ENCODE measurements around the gene POLDIP3.

Gene POLDIP3

GRCh38 chr22:42632096-42632495 is 17.4 kb upstream of the POLDIP3 start:
- no peak for TF ChIP-seq CTCF (conservative IDR thresholded peaks at IDR 0.05; ENCODE audit: low read depth)
- ChIA-PET POLR2A (ENCODE audit: low non-redundant PET) (no interaction called here), CTCF (interaction anchor here (0.7 to 1.6 kb wide), 2 partner anchors 11 to 121 kb away, joined by 3 to 6 read pairs; no protein-coding TSS in a partner anchor)
- no peak for DNase-seq (ENCODE audit: low spot score)
- H3K27ac ChIP-seq: peak overlapping the region; percentile 100

- TF ChIP-seq CTCF (conservative IDR thresholded peaks at IDR 0.05; ENCODE audit: low read depth): no peak
- H3K27ac ChIP-seq: peak overlapping the region; percentile 100
- ChIA-PET POLR2A (ENCODE audit: low non-redundant PET) (no interaction called here), CTCF (interaction anchor here (0.5 to 1.6 kb wide), 3 partner anchors 10 to 122 kb away, joined by 3 to 6 read pairs (median 5); no protein-coding TSS in a partner anchor)
- peak; percentile 73 for DNase-seq (ENCODE audit: low spot score)
Measured at GRCh38 chr22:42630901-42631602, 16.4 kb upstream of the POLDIP3 start.

GRCh38 chr22:42630211-42630610 is 15.5 kb upstream of the POLDIP3 start:
- no peak for DNase-seq (ENCODE audit: low spot score)
- peak overlapping the region; percentile 100 for H3K27ac ChIP-seq
- ChIA-PET CTCF (no interaction called here), POLR2A (ENCODE audit: low non-redundant PET) (no interaction called here)
- no peak for TF ChIP-seq CTCF (conservative IDR thresholded peaks at IDR 0.05; ENCODE audit: low read depth)

GRCh38 chr22:42627981-42628380 is 13.3 kb upstream of the POLDIP3 start:
- no peak for DNase-seq (ENCODE audit: low spot score)
- peak overlapping the region; percentile 100 for H3K27ac ChIP-seq
- POLR2A ChIA-PET (ENCODE audit: low non-redundant PET): no interaction called here
- CTCF ChIA-PET: no interaction called here
- no peak for TF ChIP-seq CTCF (conservative IDR thresholded peaks at IDR 0.05; ENCODE audit: low read depth)

GRCh38 chr22:42626951-42627625 is 12.4 kb upstream of the POLDIP3 start:
- H3K27ac ChIP-seq: peak overlapping the region; percentile 100
- DNase-seq (ENCODE audit: low spot score): no peak
- CTCF ChIA-PET: no interaction called here
- POLR2A ChIA-PET (ENCODE audit: low non-redundant PET): no interaction called here
- no peak for TF ChIP-seq CTCF (conservative IDR thresholded peaks at IDR 0.05; ENCODE audit: low read depth)

- no peak for TF ChIP-seq CTCF (conservative IDR thresholded peaks at IDR 0.05; ENCODE audit: low read depth)
- H3K27ac ChIP-seq: peak overlapping the region; percentile 100
- ChIA-PET POLR2A (ENCODE audit: low non-redundant PET) (no interaction called here), CTCF (no interaction called here)
- no peak for DNase-seq (ENCODE audit: low spot score)
Measured at GRCh38 chr22:42626431-42626830, 11.7 kb upstream of the POLDIP3 start.
